ENCODE results near the gene FHIT.
"Not testable (repeated sequence)": the region's sequence is repeated elsewhere in the genome, so short reads cannot be mapped to it uniquely, and the experiment has no call there.

The FHIT gene

DNA sequence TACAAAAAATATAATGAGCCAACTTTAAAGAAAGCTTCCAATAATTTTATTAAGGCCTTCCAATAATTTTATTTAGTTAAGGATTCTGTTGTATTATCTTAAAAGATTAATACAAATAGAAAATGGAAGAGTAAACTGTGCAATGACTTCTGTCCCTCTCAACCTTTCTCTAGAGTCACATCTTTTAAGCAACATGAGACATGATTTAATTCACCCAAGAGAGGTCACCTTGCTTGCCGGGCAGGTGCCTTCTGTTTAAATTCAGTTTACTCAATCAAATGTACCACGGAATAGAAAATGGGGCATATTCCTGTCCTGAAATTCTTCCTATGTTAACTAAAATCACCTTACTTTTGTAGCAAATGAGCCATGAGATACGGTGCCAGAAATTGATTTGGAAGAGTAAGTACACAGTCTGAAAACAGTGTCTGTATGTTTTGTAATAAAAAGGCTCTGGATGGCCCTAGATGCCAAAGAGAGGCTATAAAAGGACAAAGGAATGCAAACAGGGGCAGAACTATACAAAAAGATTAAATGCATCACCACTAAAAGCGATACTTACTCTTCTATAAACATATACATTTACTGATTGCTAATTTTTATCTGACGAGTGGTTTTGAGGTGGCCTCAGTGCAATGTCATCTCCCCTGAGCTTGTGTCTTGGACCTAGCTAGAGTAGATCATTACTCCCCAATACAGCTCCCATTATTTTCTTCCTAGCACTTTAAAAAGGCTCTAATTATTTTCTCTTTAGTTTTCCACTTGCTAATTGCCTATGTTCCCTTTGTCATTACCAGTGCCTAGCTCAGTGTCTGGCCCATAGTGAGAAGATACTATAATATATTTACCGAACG, 134.0 kb downstream of the FHIT start:
- no peak for DNase-seq (ENCODE audit: low read depth in 1 of 2, low spot score in 1 of 2)

DNA sequence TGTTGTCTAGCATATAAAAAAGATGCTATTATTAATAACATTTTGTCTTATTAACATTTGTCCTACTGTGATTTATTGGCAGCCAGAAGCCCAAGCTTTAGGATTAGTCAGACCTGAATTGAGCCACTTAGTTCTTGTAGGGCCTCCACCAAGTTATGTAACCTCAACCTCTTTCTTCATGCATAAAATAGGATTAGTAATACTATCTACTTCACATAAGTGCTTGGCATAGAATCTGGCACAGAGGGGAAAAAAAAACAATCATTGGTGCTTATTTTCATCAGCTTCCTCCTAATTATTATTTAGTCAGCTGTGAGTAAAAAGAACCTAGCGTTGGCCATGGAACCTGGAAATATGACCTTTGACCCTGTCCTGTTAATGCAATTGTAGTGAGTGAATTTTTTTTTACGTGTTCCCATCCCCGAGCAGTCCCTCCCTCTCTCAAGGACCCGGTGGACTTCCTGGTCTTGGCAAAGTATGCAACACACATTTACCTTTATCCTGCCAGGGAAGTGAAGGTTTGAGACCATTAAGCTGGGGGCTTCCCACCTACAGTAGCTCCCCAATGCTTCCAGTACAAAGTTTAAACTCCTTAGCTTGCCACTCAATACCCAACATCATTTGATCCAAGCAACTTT, 136.8 kb downstream of the FHIT start:
- DNase-seq (ENCODE audit: low read depth in 1 of 2, low spot score in 1 of 2) = no peak

DNA sequence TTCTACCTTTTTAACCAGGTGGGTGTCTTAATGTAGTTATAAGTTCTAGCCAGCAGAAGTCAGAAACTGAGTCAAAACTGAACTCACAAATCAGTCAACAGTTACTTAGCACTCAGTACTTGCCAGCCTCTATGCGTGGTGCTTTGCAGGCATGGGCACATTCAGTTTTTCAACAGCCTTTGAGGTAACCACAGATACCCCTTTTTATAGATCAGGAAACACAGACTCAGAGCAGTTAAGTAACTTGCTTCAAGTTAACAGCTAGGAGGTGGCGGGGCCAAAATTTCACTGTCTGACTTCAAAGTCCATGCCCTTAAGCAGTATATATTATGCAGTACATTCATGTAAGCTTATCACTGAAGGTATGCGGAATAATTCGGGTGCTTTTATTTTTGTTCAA, 139.4 kb downstream of the FHIT start:
- DNase-seq (ENCODE audit: low read depth in 1 of 2, low spot score in 1 of 2) = no peak

DNA sequence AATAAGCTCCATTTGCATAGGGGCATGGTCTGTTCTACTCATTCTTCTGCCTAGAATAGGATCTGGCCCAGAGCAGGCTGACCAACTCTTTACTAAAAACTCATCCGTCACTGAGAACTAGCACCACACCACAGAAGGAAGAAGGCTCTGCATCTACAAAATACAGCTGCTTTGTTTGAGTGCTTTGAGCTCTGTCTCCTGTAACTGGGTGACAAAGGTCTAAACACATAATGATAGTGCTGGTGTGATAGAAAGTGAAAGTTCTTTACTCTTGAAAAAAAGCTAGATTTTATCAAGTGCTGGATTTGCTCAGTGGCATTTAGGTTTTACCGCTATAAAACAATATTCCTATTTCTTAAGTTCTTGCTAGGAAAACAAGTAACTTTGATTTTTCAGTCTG, 140.7 kb downstream of the FHIT start:
- no peak for DNase-seq (ENCODE audit: low read depth in 1 of 2, low spot score in 1 of 2)

DNA sequence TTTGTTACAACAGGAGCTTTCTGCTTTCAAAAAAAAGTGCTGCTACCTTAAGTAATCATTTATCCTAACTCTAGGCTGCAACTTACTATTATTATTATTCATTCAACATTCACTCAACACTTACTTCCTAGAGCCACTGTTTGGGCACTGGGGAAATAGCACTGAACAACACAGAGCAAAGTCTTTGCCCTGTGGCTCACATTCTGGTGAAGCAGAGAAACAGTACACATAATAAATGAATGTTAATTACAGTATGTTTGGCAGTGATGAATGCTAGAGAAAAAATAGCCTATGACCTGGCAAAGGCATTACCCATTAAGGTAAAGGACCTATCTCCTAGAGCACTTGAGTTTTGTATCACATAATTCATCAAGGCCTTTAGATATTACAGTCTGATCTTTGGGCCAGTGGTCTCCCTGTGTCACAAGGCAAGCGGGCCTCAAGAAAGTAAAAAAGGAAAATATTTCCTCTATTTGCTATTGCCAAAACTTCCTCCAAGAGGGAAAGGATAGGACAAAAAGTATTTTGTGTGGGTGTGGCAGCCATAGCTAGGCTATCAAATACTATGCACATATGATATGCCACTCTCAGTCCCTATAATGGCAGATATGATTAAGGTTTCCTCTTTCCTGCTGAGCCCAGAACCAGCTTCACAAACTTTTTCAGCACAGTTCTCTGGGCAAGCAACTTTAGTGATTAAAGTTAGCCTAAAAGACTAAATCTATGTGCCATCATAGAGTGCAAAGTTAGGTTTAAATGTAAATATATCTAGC, 142.8 kb downstream of the FHIT start:
- DNase-seq (ENCODE audit: low read depth in 1 of 2, low spot score in 1 of 2) = no peak

DNA sequence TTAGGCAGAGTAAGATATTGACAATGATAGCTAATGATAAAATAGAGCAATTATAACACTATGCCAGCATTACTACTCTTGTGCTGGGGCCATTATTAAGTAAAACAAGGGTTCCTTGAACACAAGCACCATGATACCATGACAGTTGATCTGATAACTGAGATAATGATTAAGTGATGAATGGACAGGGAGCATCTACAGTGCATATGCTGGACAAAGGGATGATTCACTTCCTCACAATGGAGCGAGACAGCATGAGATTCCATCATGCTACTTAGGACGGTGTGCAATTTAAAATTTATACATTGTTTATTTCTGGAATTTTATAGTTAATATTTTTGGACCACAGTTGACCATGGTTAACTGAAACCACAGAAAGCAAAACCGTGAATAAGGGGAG, 156.6 kb downstream of the FHIT start:
- DNase-seq (ENCODE audit: low read depth in 1 of 2, low spot score in 1 of 2) = no peak

DNA sequence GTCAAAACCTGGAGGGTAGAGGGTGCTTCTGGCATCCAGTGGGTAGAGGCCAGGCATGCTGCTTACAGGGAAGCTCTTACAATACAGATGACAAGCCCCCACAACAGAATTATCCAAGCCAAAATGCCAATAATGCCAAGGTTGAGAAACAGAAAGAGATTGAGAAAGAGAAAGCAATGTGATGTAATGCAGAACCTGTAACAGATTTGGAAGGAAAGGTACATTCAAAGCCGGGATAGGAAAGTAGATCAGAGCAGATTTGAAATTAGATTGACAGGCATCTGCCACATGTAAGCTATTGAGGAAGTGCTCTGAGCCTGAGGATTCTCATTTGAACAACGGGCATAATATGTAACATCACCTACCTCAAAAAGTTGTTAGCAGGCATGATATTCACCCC, 157.9 kb downstream of the FHIT start:
- DNase-seq (ENCODE audit: low read depth in 1 of 2, low spot score in 1 of 2) = no peak

DNA sequence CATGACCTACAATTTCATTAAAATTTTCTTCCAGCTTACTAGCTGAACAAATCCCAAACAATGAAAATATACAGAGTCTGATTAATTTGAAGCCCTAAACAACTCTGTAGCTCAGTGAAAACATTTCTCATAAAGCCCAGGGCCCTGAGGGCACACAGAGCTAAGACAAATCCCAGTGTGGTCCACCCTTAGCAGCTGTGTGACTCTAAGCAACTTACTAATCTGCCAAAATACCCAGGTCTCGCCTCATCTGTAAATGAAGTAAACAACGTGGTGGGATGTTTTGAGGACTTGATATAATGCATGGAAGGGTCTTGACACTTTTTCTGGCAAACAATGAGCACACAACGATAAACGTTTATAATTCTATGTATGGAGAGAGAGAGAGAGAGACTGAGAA, 158.4 kb downstream of the FHIT start:
- no peak for DNase-seq (ENCODE audit: low read depth in 1 of 2, low spot score in 1 of 2)

DNA sequence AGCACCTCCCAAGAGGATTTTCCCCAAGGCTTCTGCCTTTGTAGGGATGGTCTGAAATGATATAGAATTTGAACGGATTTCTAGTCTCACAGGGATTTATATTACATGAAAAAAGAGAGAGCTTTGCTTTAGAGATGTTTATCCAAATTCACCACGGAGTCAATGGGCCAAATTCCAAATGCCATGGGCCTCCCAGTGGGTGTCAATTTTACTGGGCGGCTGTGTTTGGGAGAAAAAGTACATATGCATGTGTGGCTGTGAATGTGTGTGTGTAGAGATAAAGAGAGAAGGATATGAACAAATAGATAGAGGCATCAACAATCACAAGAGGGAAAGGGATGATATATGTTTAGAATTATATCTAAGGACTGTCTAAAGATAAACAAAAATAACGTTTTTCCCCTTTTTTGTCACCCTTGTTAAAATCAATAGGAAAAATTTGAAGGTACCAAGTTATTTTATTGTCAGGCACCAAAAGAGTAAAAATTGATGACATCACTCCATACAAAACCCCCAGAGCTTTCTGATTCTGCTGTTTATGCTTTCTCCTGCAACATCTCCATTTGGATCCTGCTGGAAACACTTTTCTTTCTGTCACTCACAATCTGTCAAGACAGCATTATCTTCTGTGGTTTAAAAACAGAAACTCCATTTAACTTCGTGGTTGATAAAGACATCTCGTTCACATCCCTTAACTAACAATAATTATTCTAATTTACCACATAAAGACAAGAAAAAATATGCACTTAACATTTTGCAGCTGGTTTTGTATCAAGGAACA, 160.7 kb downstream of the FHIT start:
- DNase-seq (ENCODE audit: low read depth in 1 of 2, low spot score in 1 of 2) = no peak

DNA sequence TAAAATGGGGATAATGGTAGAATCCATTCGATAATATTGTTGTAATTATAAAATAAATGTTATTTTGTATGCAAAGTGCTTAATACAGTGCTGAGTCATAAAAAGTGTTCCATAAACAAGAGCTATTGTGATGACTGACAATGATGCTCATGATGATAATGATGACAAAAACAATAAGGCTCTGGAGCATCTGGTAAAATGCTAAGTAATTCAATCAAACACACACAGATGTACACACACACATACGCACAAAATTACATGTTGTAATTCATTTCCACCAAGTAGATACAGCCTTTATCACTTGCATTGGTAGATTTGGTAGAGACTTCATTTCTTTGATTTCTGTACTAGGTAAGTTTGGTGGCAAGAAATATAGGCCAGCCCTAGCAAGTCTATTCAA, 163.8 kb downstream of the FHIT start:
- DNase-seq (ENCODE audit: low read depth in 1 of 2, low spot score in 1 of 2) = no peak

DNA sequence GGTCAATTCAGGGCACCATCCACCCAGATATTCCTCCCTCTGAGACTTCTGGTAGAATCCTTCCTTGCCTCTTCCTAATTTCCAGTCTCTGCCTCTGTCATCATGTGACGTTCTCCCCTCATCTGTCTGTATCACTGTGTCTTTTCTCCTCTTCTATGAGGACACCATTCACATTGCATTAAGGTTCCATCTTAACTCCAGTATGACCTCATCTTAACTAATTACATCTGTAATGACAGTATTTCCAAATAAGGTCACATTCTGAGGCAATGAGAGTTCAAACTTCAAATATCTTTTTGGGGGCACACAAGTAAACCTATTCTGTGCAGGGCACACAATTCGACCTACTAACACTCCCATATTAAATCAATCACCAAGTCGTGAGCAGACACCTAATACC, 169.7 kb downstream of the FHIT start:
- no peak for DNase-seq (ENCODE audit: low read depth in 1 of 2, low spot score in 1 of 2)

DNA sequence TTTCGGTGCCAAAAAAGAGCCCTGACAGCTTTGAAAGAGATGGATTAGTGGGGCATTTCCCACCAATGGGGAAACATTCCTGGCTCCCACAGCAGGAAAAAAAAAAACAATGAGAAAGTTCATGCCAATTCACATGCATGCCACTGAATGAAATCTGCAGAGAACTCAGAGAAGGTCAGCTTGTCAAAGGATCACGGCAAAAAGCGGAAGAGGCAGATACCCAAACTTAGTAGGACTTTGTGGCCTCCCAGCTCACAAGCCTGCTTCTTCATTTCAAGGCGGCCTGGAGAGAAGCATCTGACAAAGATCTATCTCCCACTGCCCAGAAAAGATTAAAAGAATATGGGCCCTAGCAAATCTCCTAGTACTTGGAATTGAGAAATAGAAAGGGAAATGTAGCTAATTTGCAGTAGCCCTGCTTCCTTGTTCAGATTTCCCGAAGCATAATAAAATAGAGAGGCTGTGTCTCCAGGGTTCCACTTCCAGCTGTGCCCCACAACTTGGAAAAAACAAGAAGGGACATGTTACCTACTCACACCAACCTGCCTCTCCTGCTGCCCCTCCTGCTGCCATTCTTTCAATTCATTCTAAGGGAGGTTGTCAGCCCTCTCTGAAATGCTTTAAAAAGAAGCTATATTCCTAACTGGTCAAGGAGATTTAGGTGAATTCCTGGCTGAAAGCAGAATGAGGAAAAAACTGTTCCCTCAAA, 170.4 kb downstream of the FHIT start:
- DNase-seq (ENCODE audit: low read depth in 1 of 2, low spot score in 1 of 2) = no peak

DNA sequence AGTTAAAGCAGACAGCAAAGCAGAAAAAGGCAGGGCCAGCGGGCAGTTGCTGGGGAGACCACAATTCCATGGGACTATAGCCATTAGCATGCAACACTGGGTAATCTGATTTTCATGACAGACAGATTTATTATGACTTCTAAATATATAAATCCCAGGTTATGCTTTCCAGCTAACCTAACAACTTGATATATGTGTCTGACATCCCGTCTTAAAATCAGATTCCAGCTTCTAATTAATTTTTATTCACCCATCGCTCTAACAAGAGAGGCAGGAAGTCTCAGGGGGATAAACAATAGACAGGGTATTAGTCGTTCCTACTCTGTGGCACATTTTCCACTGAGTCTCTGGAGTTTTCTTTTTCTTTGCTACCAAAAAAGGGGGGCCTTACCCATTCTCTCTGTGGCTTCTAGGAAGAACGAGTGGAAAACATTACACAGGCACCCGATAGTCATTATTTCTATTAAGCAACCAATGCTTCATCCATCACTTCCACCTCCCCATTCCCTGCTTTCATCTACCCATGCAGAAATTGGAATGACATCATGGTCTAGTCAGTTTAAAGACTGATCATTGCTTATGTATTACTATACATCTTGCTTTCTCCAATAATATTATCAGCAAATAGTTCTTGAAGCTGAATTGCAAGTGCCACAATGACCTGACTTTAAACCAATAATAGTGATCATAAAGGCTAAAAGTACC, 173.1 kb downstream of the FHIT start:
- DNase-seq (ENCODE audit: low read depth in 1 of 2, low spot score in 1 of 2) = no peak

DNA sequence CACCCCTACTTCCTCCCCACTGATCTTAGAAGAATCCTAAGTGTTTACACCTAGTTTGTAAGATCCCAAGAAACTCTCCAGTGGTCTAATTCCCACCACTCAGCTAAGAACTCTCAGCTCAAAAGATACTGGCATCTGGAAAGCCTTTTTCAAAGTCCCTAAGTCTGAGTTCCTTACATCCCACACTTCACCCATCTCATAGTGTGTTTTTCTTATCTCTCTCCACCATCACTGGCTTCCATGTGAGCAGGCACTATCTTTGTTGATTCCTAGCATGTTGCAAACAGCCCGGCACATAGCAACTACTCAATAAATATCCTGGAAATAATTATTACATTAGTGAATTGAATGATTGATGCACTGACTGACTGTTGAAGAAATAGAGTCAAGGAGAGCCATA, 173.7 kb downstream of the FHIT start:
- no peak for DNase-seq (ENCODE audit: low read depth in 1 of 2, low spot score in 1 of 2)

DNA sequence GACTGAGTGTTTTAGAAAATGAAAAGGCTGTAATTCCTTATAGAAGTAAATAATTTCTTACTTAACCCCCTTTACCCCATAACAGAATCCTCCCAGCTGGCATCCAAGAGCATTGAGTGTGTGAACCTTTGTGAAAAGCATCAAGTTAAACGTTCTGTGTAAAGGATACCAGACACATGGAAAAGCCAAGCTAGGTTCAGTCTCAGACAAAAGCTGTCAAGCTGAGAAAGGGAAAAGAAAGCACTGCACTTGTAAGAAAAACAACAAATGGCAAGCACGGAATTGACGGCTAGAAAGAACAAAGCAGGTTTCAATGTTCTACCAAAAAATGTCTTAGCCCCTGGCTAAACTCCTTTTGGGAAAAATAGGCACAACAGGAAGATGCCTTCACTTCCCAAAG, 176.5 kb downstream of the FHIT start:
- DNase-seq (ENCODE audit: low read depth in 1 of 2, low spot score in 1 of 2) = no peak

DNA sequence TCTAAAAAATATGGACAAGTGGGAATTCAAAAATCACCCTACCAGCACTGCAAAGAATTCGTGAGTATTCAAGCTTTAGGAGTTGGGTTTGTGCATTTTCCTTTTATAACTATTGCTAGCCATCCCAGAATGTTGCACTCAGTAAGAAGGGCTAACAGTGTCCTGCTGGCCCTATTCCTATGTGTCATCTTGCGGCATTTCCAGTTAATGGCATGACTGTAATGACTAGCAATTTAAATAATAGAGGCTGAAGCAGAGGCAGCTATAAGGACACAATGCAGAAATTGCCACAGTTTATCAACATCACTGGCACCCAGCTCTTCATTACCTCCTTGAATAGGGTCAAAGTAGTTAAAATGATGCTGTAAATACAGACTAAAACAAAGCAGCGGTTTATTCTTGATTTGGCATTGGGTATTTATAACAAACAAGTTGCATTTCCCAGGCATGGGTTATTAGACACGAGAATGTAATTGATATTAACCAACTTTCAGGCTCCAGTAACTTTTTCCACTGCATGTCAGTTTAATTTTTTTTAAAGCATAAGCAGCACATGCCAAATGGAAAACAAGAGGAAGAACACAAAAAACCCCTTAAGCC, 177.6 kb downstream of the FHIT start:
- DNase-seq (ENCODE audit: low read depth in 1 of 2, low spot score in 1 of 2) = no peak

DNA sequence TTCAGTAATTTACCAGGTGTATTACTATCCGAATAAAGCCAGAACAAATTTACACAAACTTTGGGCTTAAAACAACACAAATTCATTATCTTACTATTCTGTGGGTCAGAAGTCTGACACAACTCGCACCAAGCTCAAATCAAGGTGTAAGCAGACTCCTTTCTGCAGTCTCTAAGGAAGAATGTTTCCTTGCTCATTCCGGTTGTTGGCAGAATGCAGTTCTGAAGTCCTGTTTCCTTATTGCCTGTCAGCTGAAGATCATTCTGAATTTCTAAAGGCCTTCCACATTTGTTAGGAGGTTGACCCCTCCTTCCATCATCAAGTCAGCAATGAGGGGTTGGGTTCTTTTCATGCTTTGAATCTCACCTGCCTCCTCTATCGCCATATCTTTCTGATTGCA, 183.2 kb downstream of the FHIT start:
- DNase-seq (ENCODE audit: low read depth in 1 of 2, low spot score in 1 of 2) = no peak

DNA sequence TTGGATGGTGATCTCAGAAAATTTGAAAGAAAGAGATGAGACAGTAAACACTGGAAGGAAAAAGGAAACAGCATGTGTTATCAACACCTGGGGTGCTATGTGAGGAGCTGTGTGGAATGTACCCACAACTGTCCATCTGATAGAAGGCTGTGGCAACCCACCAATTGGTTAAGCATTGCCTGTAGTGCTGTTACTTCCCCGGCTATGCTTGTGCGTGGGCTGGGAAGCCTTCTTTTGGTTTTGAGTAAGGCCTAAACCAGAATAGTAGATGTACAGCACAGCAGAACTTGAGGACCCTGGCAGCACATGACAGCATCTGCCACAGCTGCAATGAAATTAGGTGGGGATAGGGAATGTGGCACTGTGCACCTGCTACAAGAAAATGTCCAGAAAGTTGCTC, 184.5 kb downstream of the FHIT start:
- no peak for DNase-seq (ENCODE audit: low read depth in 1 of 2, low spot score in 1 of 2)

DNA sequence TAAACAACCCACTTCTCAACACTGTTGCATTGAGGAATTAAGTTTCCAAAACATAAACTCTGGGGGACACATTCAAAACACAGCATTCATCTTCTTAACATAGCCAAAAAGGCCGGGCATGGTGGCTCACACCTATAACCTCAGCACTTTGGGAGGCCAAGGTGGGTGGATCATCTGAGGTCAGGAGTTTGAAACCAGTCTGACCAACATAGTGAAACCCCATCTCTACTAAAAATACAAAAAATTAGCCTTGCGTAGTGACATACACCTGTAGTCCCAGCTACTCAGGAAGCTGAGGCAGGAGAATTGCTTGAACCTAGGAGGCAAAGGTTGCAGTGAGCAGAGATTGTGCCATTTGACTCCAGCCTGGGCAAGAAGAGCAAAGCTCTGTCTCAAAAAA, 185.0 kb downstream of the FHIT start:
- DNase-seq (ENCODE audit: low read depth in 1 of 2, low spot score in 1 of 2) = not testable (repeated sequence)

Measured in stimulated activated CD4-positive, alpha-beta T cell treated with anti-CD3 and anti-CD28 coated beads, Interleukin-15, amount 100 ng/mL, for 1 hour (primary cell).